GM23338 (cell line): ENCODE measurements around the gene CD83.

Source experiments
- CREB1 ChIP-seq: fragments of 250-450 bp; sonication (Bioruptor Pico); IDR thresholded peaks from 2 replicates; pipeline ENCODE4 v1.5.0; 2020; ENCODE audit warnings: low read depth, mild to moderate bottlenecking, moderate library complexity
- CTCF ChIP-seq, 2 experiments: fragments of 200-600 bp in 1 of 2; sonication (generic) in 1 of 2; conservative IDR thresholded peaks; 2 replicates each; pipeline versions ENCODE4 v1.5.1 to v1.6.1; 2016 to 2017; ENCODE audit warnings: antibody characterized with exemption in 2 of 2, low read depth in 2 of 2, mild to moderate bottlenecking in 2 of 2, moderate library complexity in 1 of 2
- EZH2 ChIP-seq: fragments of 200-600 bp; sonication (generic); IDR thresholded peaks from one replicate; pipeline ENCODE4 v1.8.0; 2017; ENCODE audit warnings: antibody characterized with exemption, mild to moderate bottlenecking, low read depth; ENCODE audit not compliant: unreplicated experiment
- EZH2phosphoT487 ChIP-seq: fragments of 200-600 bp; sonication (generic); IDR thresholded peaks from one replicate; pipeline ENCODE4 v1.8.1; 2018; ENCODE audit warnings: antibody characterized with exemption; ENCODE audit not compliant: unreplicated experiment
- JUNB ChIP-seq: IDR thresholded peaks from one replicate; pipeline ENCODE4 v1.6.1; 2016; ENCODE audit warnings: antibody characterized with exemption; ENCODE audit not compliant: unreplicated experiment
- POLR2AphosphoS5 ChIP-seq: IDR thresholded peaks from 2 replicates; pipeline ENCODE4 v1.6.1; 2016; ENCODE audit warnings: antibody characterized with exemption, low read depth
- STAT1 ChIP-seq: IDR thresholded peaks from one replicate; pipeline ENCODE4 v1.6.1; 2016; ENCODE audit warnings: antibody characterized with exemption; ENCODE audit not compliant: unreplicated experiment
- ZNF114 ChIP-seq: fragments of 250-450 bp; sonication (Bioruptor Pico); IDR thresholded peaks from 2 replicates; pipeline ENCODE4 v1.5.0; 2020; ENCODE audit warnings: mild to moderate bottlenecking, moderate library complexity
- ZNF331 ChIP-seq: fragments of 250-450 bp; sonication (Bioruptor Pico); IDR thresholded peaks from 2 replicates; pipeline ENCODE4 v1.5.0; 2020; ENCODE audit warnings: low read depth, mild to moderate bottlenecking, moderate library complexity
- TF ChIP-seq, protein P1 (sequence below): IDR thresholded peaks from one replicate; pipeline ENCODE4 v1.6.1; 2018; ENCODE audit warnings: antibody characterized with exemption; ENCODE audit not compliant: unreplicated experiment

GRCh38 chr6:14083262-14083661 is 34.3 kb upstream of the CD83 start:
- TF ChIP-seq CTCF (conservative IDR thresholded peaks at IDR 0.05; ENCODE audit: low read depth in 2 of 2): no peak
- TF ChIP-seq EZH2phosphoT487: no peak
- TF ChIP-seq, protein P1, sequence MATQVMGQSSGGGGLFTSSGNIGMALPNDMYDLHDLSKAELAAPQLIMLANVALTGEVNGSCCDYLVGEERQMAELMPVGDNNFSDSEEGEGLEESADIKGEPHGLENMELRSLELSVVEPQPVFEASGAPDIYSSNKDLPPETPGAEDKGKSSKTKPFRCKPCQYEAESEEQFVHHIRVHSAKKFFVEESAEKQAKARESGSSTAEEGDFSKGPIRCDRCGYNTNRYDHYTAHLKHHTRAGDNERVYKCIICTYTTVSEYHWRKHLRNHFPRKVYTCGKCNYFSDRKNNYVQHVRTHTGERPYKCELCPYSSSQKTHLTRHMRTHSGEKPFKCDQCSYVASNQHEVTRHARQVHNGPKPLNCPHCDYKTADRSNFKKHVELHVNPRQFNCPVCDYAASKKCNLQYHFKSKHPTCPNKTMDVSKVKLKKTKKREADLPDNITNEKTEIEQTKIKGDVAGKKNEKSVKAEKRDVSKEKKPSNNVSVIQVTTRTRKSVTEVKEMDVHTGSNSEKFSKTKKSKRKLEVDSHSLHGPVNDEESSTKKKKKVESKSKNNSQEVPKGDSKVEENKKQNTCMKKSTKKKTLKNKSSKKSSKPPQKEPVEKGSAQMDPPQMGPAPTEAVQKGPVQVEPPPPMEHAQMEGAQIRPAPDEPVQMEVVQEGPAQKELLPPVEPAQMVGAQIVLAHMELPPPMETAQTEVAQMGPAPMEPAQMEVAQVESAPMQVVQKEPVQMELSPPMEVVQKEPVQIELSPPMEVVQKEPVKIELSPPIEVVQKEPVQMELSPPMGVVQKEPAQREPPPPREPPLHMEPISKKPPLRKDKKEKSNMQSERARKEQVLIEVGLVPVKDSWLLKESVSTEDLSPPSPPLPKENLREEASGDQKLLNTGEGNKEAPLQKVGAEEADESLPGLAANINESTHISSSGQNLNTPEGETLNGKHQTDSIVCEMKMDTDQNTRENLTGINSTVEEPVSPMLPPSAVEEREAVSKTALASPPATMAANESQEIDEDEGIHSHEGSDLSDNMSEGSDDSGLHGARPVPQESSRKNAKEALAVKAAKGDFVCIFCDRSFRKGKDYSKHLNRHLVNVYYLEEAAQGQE: no peak
- TF ChIP-seq POLR2AphosphoS5: no peak
- no peak for TF ChIP-seq ZNF331
- no peak for TF ChIP-seq EZH2
- TF ChIP-seq ZNF114 (CRISPR knock-in tag): no peak
- TF ChIP-seq CREB1 (CRISPR knock-in tag): no peak
- TF ChIP-seq STAT1: no peak
- no peak for TF ChIP-seq JUNB
